IPS-18c (cell line): ENCODE results near the gene MEGF11.
"Not testable (repeated sequence)": the region's sequence is repeated elsewhere in the genome, so short reads cannot be mapped to it uniquely, and the experiment has no call there.

Experiments
- H3K4me3 ChIP-seq: 2 replicates; pipeline ENCODE4 v1.7.0; 2013; ENCODE audit warnings: low read depth, mild to moderate bottlenecking, low read length, moderate library complexity; ENCODE audit not compliant: insufficient read depth
- H3K9me3 ChIP-seq: one replicate; pipeline ENCODE4 v1.6.1; 2013; ENCODE audit warnings: mild to moderate bottlenecking, low read length, moderate library complexity; ENCODE audit not compliant: control insufficient read depth, insufficient read depth

MEGF11 gene

GRCh38 chr15:66014022-66014421 is 239.5 kb downstream of the MEGF11 start:
- Histone ChIP-seq H3K4me3 (no peak overlapping the region), H3K9me3 (no peaks in the 10 kb centered on the region)

DNA sequence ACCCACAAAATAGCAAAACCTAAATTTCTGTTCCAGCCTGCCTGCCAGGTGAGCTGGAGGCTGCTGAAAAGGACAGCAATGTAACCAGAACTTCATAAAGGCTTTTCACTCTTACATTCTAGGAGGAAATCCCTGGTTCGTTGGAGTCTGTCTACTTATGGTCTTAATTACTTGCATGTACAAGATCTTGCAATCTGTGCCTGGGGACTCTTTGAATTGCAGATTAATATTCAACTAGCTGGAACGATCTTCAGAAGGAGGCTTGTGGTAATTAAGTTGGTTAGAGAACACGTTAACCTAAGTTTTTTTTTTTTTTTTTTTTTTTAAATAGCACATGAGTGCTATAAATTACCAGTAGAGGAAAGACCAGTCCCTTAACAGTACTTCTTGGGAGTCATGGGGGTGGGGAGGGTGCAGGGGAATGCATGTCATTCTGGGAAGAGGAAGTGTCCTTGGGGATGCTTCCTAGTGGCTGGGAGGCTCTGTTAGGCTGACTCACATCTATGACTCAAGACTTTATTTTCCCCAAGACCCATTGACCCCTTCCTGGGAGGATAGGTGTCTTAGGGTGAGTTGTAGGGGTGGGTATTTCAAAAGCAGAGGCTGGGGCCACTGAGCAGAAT is 244.5 kb downstream of the MEGF11 start:
- H3K4me3 ChIP-seq: no peak overlapping the region
- no peaks in the 10 kb centered on the region for H3K9me3 ChIP-seq

DNA sequence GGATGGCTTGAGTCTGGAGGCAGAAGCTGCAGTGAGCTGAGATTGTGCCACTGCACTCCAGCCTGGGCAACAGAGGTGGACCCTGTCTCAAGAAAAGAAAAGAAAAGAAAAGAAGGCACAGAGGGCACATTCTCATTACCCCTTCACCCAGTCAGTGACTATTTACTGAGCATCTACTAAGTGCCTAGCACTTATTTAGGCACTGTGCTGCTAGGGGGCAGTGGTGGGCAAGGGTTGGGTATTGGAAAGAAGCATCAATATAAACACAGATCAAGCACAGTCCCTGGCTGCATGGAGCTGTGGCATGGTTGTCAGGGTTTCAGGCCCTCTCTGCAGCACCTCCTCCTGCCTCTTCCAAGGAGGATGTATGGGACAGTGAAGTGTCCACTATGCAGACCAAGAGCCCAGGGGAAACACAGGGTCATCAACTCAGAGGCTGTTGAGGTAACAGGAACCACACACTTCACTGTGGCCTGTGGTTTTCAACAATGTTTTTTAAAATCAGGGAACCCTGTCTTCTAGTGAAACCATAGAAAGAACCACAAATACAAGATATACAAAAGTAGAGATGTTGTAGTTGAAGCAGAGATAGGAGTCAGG is 245.8 kb downstream of the MEGF11 start:
- Histone ChIP-seq H3K4me3 (no peak overlapping the region), H3K9me3 (no peaks in the 10 kb centered on the region)

GRCh38 chr15:66006986-66007385 is 246.6 kb downstream of the MEGF11 start:
- Histone ChIP-seq H3K9me3 (no peaks in the 10 kb centered on the region), H3K4me3 (no peak overlapping the region)

DNA sequence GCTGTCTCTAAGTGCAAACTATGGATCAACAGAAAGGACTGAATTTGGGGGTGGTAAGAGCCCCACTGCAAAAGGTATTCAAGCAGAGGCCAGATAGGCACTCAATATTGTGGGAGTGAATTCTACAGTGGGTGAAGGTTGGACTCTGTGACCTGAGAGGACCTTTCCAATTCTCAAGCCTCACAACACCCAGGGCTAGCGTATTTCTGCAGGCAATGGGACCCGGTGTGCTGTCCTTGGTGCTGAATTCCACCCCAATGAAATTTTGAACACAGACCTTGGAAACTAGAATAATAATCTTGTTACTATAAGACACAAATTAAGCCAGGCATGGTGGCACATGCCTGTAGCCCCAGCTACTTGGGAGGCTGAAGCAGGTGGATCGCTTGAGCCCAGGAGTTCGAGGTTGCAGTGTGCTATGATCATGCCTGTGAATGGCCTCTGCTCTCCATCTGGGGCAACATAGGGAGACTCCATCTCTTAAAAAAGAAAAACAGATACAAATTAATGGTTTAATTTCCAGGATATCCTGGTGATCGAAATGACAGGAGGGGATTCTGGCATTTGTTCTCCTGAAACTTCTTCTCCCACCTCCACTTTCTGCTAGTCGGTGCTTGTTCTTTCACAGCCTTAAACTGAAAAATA is 248.8 kb downstream of the MEGF11 start:
- H3K4me3 ChIP-seq: no peak overlapping the region
- no peaks in the 10 kb centered on the region for H3K9me3 ChIP-seq

- not testable (repeated sequence) for H3K9me3 ChIP-seq, H3K4me3 ChIP-seq
These were observed 250.4 kb downstream of the MEGF11 start for GRCh38 chr15:66003129-66003528.

- H3K9me3 ChIP-seq: no peaks in the 10 kb centered on the region
- no peak overlapping the region for H3K4me3 ChIP-seq
These were observed 251.7 kb downstream of the MEGF11 start for GRCh38 chr15:66001717-66002426.

GRCh38 chr15:66001042-66001441 is 252.5 kb downstream of the MEGF11 start:
- no peak overlapping the region for H3K4me3 ChIP-seq

DNA sequence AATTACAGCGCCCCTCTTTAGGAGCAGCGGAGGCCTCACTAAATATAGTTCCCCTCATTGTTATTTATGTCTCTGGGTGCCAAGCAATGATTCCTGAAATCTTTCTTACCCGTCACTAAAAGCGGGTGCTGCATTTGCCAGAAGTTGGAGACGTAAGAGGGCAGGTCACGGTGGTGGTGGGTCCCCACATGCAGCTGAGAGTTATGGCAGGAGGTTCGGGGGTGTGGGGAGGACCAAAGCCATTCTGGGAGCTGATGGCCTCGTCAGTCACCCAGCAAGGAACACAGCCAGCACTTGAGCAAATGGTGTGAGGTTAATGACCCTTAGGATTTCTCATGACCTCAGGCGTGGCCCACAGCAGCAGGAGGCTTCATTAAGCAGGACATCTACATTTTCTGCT is 255.1 kb downstream of the MEGF11 start:
- Histone ChIP-seq H3K9me3 (no peaks in the 10 kb centered on the region), H3K4me3 (no peak overlapping the region)

More at GRCh38 chr15:66001042-66001441, 252.5 kb downstream of the MEGF11 start:
- H3K9me3 ChIP-seq: no peaks in the 10 kb centered on the region

DNA sequence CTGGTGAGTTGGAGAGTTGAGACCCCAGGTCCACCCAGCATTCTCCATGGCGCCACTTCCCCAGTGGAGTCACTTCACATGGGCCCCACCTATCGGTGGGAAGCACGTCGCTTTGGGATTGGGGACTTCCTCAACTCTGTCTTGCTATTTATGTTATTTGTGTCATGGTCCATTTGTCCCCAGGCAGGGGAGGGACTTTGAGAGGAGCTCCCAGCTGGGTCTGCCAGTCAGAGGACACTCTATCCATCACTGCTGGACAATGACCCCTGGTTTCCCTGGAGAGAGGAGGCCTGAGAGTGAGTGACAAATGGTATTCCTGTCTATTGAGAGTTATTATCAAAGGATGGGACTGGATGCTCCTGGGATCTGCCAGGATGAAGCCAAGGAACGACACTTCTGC is 256.6 kb downstream of the MEGF11 start:
- Histone ChIP-seq H3K4me3 (no peak overlapping the region), H3K9me3 (no peaks in the 10 kb centered on the region)

DNA sequence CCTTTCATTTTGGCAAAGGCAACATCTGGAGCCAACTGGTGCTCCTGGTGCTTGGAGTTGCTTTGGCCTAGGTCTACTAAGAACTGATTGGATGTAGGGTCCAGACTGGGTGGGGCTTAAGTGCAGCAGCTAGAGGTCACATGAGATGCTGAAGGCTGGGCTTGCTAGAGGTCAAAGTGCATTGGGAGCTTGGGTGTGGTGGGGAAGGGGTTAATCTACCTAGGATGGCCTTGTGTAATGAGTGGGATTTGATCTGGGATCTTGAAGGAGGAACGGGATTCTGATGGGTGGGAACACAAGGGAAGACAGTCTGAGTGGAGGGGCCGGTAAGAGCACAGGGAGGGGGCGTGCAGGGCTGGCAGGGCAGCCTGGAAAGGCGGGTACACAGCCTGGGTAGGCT is 258.7 kb downstream of the MEGF11 start:
- H3K4me3 ChIP-seq: no peak overlapping the region
- H3K9me3 ChIP-seq: no peaks in the 10 kb centered on the region

DNA sequence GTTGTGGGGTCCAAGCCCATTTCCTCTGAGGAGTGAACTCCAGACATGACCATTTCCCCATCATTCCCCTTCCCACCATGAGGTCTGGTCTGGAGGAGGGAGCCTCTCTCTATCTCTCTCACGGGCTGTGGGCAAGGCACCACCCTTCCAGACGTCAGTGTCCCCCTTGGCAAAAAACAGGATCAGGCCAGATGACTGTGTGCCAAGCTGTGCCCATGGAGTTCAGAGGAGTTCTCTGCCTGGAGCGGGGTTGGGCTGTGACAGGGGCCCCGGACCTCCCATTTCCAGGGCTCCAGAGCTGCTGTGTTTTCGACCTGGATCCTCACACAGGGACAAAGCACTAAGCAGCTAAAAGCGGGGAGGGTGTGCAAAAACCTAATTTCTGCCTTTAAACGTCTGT is 259.8 kb downstream of the MEGF11 start:
- Histone ChIP-seq H3K4me3 (no peak overlapping the region), H3K9me3 (no peaks in the 10 kb centered on the region)

- Histone ChIP-seq H3K4me3 (no peak overlapping the region), H3K9me3 (no peaks in the 10 kb centered on the region)
These were observed 260.3 kb downstream of the MEGF11 start for GRCh38 chr15:65993236-65993635.

- Histone ChIP-seq H3K4me3 (no peak overlapping the region), H3K9me3 (no peaks in the 10 kb centered on the region)
These were observed 261.6 kb downstream of the MEGF11 start for GRCh38 chr15:65991721-65992483.

DNA sequence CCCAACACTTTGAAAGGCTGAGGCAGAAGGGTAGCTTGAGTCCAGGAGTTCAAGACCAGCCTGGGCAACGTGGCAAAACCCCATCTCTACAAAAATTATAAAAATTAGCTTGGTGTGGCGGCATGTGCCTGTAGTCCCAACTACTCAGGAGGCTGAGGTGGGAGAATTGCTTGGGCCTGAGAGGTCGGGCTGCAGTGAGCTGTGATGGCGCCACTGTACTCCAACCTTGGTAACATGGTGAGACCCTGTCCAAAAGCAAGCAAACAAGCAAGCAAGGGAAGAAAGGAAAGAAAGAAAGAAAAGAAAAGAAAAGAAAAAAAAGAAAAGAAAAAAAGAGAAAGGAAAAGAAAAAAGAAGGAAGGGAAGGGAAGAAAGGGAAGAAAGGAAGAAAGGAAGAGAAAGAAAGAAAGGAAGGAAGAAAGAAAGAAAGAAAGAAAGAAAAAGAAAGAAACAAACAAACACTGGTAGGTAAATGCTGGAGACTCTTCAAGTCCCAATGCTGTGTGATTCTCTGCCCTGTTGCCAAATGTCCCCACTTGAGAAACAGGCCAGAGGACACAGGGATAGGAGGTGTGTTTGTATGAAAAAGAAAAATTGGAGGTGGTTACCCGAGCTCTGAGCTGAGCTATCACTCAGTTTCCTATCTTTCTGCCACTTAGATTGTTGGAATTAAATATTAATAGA is 263.1 kb downstream of the MEGF11 start:
- no peak overlapping the region for H3K4me3 ChIP-seq
- H3K9me3 ChIP-seq: no peaks in the 10 kb centered on the region

DNA sequence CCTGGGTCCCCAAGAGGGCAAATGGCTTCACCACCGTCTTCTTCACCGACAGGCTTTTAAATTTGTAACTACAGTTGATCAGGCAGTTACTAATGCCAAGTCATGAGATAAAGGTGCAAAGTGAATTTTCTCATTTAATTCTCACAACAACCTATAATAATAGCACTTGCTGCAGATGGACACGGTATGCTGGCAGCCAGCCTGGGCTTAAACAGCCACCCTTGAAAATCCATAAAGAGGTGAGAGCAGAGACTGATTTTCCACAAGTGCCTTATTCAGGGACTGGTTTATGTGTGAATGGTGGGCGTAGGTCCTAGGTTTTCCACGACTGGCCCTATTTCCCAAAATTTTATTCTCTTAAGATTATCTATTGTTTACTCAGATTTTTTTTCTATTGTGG is 266.4 kb downstream of the MEGF11 start:
- Histone ChIP-seq H3K9me3 (no peaks in the 10 kb centered on the region), H3K4me3 (no peak overlapping the region)

- no peaks in the 10 kb centered on the region for H3K9me3 ChIP-seq
These were observed 267.1 kb downstream of the MEGF11 start for GRCh38 chr15:65986416-65986815.

More at GRCh38 chr15:65986416-65986815, 267.1 kb downstream of the MEGF11 start:
- H3K4me3 ChIP-seq: no peak overlapping the region
